K562 (cell line): ENCODE results near the gene SRP9.
"Not testable (repeated sequence)": the region's sequence is repeated elsewhere in the genome, so short reads cannot be mapped to it uniquely, and the experiment has no call there.

ENCODE experiments used
- POLR2AphosphoS5 ChIP-seq: IDR thresholded peaks from 2 replicates; pipeline ENCODE4 v1.6.1; 2011; ENCODE audit warnings: mild to moderate bottlenecking, low read depth, low read length, moderate library complexity; ENCODE audit not compliant: control insufficient read depth, insufficient read depth
- RBBP5 ChIP-seq: fragments of 200-600 bp; sonication (generic); IDR thresholded peaks from 2 replicates; pipeline ENCODE4 v1.6.1; 2012; ENCODE audit warnings: borderline replicate concordance, mild to moderate bottlenecking, low read length, control low read depth, inconsistent platforms; ENCODE audit not compliant: insufficient read depth, poor library complexity, severe bottlenecking
- TGIF2 ChIP-seq: sonication (generic); formaldehyde crosslinking; IDR thresholded peaks from 2 replicates; pipeline ENCODE4 v1.8.1; 2022; ENCODE audit warnings: mild to moderate bottlenecking, missing genetic modification reagents, moderate library complexity
- ZNF274 ChIP-seq: IDR thresholded peaks from 2 replicates; pipeline ENCODE4 v1.6.1; 2011; ENCODE audit warnings: low read depth, mild to moderate bottlenecking, low read length, moderate library complexity, borderline replicate concordance
- TF ChIP-seq, protein P1 (sequence below), 3 experiments: fragments of 200-800 bp in 1 of 3; fragments of 250-450 bp in 1 of 3; fragments of 450-650 bp in 1 of 3; sonication (Bioruptor Pico) in 1 of 3; sonication (Bioruptor generic) in 1 of 3; formaldehyde crosslinking in 1 of 3; IDR thresholded peaks; 2 replicates each; pipeline versions ENCODE4 v1.6.1 to v1.8.0; 2016 to 2022; ENCODE audit warnings: mild to moderate bottlenecking in 2 of 3, missing genetic modification characterization in 2 of 3, missing compliant biosample characterization in 1 of 3, moderate library complexity in 1 of 3
- TF ChIP-seq, protein P2 (sequence below): sonication (generic); formaldehyde crosslinking; IDR thresholded peaks from 2 replicates; pipeline ENCODE4 v1.8.1; 2022; ENCODE audit warnings: missing genetic modification reagents

DNA sequence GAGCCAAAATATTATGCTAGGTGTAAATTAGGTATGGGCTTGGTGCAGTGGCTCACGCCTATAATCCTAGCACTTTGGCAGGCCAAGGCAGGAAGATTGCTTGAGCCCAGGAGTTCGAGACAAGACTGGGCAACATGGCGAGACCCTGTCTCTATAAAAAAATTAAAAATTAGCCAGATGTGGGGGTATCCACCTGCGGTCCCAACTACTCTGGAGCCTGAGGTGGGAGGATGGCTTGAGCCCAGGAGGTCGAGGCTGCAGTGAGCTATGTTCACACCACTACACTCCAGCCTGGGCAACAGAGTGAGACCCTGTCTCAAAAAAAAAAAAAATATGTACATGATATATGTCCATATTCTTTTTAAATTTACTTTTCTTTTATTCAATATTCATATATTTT lies 17.7 kb upstream of the SRP9 start:
- TF ChIP-seq, protein P1, sequence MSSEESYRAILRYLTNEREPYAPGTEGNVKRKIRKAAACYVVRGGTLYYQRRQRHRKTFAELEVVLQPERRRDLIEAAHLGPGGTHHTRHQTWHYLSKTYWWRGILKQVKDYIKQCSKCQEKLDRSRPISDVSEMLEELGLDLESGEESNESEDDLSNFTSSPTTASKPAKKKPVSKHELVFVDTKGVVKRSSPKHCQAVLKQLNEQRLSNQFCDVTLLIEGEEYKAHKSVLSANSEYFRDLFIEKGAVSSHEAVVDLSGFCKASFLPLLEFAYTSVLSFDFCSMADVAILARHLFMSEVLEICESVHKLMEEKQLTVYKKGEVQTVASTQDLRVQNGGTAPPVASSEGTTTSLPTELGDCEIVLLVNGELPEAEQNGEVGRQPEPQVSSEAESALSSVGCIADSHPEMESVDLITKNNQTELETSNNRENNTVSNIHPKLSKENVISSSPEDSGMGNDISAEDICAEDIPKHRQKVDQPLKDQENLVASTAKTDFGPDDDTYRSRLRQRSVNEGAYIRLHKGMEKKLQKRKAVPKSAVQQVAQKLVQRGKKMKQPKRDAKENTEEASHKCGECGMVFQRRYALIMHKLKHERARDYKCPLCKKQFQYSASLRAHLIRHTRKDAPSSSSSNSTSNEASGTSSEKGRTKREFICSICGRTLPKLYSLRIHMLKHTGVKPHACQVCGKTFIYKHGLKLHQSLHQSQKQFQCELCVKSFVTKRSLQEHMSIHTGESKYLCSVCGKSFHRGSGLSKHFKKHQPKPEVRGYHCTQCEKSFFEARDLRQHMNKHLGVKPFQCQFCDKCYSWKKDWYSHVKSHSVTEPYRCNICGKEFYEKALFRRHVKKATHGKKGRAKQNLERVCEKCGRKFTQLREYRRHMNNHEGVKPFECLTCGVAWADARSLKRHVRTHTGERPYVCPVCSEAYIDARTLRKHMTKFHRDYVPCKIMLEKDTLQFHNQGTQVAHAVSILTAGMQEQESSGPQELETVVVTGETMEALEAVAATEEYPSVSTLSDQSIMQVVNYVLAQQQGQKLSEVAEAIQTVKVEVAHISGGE (CRISPR knock-in tag; IDR thresholded peaks at IDR 0.05), result not testable (repeated sequence)
- not testable (repeated sequence) for TF ChIP-seq ZNF274; RBBP5; POLR2AphosphoS5; TGIF2 (CRISPR knock-in tag)
- TF ChIP-seq, protein P2, sequence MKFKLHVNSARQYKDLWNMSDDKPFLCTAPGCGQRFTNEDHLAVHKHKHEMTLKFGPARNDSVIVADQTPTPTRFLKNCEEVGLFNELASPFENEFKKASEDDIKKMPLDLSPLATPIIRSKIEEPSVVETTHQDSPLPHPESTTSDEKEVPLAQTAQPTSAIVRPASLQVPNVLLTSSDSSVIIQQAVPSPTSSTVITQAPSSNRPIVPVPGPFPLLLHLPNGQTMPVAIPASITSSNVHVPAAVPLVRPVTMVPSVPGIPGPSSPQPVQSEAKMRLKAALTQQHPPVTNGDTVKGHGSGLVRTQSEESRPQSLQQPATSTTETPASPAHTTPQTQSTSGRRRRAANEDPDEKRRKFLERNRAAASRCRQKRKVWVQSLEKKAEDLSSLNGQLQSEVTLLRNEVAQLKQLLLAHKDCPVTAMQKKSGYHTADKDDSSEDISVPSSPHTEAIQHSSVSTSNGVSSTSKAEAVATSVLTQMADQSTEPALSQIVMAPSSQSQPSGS (CRISPR knock-in tag), result not testable (repeated sequence)
